ENCODE results near the gene RAPGEF1. TPM values are rescaled to one million over a fixed set of nuclear protein-coding genes. Genes with fewer than 3 reads are reported as not detected.
A peak's percentile ranks its signal among the peaks of the same experiment; 100 is the strongest.

The RAPGEF1 gene
- total and polyA plus RNA-seq, 11 donors = 50.6 to 161 (median 115) TPM

DNA sequence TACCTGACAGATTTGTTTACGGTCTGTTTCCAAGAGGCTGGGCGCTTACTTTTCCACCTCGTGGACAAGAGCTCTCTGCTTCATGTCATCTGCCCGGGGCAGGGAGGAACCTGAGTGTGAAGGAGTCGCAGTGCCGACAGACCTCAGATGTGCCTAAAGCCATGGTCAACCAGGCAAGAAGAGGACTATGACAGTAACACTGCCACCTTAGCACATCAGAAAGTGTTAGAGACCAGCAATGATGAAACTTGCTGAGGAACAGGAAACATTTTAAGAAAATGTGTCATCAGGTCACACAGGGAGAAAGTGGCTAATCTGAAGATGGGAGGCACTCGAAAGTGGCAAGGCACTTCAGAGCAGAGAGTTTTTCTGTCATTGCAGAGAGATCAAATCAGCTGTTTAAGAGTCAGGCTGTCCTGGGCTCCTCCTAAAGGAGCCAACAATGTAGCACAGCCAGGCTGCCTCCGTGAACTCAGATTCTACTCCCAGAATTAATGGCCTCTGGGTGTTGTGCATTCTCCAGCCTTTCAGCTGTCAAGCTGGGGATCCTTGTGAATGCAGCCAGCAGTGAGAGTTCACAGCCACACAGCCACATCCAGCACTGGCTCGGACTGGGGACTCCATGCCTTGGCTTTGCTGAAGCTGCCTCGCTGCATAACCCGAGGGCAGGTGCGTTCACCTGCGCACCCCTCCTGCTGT, 94.6 kb downstream of the RAPGEF1 start:
- Histone ChIP-seq H3K27me3 (no peaks in the 10 kb centered on the region), H3K36me3 (peaks cover 0 to 96% (median 79%) of the 10 kb centered on the region in 9 donors), H3K9me3 (no peaks in the 10 kb centered on the region), H3K27ac (peak overlapping the region in 2 of 12 donors; percentile 27 to 34), H3K4me1 (peaks cover 6 to 51% (median 31%) of the 10 kb centered on the region in 12 donors), H3K4me3 (no peak overlapping the region)
- 68 to 75% (median 71%) methylated on average over 11 to 13 of the region's 13 CpGs for WGBS, 4 donors
- DNase-seq = no peak
- TF ChIP-seq POLR2A (IDR thresholded peaks at IDR 0.05) = no peak
- TF ChIP-seq, protein P1, sequence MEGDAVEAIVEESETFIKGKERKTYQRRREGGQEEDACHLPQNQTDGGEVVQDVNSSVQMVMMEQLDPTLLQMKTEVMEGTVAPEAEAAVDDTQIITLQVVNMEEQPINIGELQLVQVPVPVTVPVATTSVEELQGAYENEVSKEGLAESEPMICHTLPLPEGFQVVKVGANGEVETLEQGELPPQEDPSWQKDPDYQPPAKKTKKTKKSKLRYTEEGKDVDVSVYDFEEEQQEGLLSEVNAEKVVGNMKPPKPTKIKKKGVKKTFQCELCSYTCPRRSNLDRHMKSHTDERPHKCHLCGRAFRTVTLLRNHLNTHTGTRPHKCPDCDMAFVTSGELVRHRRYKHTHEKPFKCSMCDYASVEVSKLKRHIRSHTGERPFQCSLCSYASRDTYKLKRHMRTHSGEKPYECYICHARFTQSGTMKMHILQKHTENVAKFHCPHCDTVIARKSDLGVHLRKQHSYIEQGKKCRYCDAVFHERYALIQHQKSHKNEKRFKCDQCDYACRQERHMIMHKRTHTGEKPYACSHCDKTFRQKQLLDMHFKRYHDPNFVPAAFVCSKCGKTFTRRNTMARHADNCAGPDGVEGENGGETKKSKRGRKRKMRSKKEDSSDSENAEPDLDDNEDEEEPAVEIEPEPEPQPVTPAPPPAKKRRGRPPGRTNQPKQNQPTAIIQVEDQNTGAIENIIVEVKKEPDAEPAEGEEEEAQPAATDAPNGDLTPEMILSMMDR (IDR thresholded peaks at IDR 0.05) = no peak
- intact Hi-C loops (cut with DNase I) = no loop called here
- peak in 1 of 4 donors; percentile 19 for ATAC-seq

DNA sequence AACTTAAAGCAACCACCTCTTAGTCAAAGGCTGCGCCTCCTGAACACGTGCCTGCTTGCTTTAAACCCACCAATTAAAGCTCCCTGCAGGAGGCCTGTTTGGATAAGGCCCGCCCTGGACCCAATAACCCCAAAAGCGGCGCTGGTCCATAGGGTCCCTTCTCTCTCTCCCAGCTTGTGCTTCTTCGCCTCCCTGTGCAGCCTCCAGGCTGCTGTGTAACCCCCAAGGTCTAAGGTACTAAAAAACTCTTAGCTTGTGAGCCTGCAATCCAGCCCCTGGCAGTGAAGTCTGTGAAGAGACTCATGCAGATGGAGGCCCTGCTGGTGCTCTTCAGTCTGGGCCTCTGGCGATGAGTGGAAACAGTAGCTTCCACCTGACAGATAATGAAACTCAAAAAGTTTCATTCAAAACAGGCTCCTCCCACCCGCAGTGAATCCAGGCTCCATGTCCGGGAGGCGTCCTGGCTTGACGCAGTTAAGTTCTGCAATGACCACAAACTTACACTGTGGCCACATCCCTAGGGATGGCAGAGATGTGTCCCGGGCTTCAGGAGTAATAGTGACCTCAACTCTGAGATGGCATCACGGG, 97.3 kb downstream of the RAPGEF1 start:
- H3K27ac ChIP-seq = peak overlapping the region in 3 of 12 donors; percentile 2 to 79 (median 8)
- ATAC-seq = peak in 1 of 4 donors; percentile 31
- H3K27me3 ChIP-seq = no peaks in the 10 kb centered on the region
- peaks cover 0 to 97% (median 79%) of the 10 kb centered on the region in 9 donors for H3K36me3 ChIP-seq
- H3K9me3 ChIP-seq = no peaks in the 10 kb centered on the region
- no peak for DNase-seq
- no peak overlapping the region for H3K4me3 ChIP-seq
- 83 to 92% (median 88%) methylated on average over 13 of the region's 13 CpGs for WGBS, 4 donors
- peaks cover 6 to 55% (median 33%) of the 10 kb centered on the region in 12 donors for H3K4me1 ChIP-seq
- TF ChIP-seq POLR2A (IDR thresholded peaks at IDR 0.05) = no peak
- TF ChIP-seq, protein P1 (IDR thresholded peaks at IDR 0.05) = no peak
- intact Hi-C loops (cut with DNase I) = no loop called here

DNA sequence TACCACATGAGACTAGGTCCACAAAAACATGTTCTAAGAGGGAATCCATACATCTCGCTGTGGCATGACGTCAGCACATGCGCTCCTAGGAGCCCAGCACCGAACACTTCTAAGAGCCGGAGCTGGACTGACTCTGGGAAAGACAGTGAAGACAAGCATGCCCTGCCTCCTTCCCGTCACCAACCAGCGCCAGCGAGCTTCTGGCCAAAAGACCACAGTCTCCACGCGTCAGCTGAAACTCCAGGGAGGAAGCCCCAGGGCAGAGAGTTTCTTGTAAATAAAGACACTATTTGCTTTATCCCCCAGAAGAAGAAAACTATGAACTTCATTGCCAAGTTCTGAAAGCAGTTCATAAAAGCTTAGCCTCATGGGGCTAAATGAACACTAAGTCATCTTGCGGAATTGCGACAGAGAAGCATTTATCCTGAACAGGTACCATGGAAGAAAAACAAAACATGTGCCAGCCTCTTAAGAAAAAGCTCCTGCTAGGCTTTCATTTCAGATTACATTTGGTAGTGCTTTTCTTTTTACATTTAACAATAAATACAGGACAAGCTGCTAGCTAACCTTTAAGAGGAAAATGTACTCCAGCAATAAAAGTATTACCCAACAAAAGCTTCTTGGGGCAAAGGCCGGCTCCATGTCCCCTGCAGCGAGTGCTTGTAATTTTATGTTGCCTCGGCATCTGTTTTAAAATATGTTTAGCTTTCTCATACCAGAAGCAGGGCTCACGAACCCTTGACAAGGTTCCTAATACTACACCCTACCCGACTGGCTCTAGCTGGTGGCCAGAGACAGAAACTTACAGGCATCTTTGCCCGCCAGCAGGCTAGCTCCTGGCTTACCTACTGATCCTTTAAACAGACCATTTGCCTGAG, 98.0 kb downstream of the RAPGEF1 start:
- peaks cover 0 to 97% (median 79%) of the 10 kb centered on the region in 9 donors for H3K36me3 ChIP-seq

More for the DNA sequence above, 98.0 kb downstream of the RAPGEF1 start:
- H3K4me3 ChIP-seq = no peak overlapping the region
- peak in 1 of 5 donors; percentile 35 for DNase-seq
- peaks cover 6 to 61% (median 33%) of the 10 kb centered on the region in 12 donors for H3K4me1 ChIP-seq
- intact Hi-C loops (cut with DNase I) = no loop called here
- peak in 2 of 4 donors; percentile 5 to 24 for ATAC-seq
- WGBS, 4 donors = 85 to 87% (median 87%) methylated on average over 18 of the region's 18 CpGs
- peak overlapping the region in 7 of 12 donors; percentile 2 to 79 (median 55) for H3K27ac ChIP-seq
- no peak for TF ChIP-seq POLR2A (IDR thresholded peaks at IDR 0.05)
- TF ChIP-seq, protein P1 (IDR thresholded peaks at IDR 0.05) = peak in 2 of 12 donors; percentile 6 to 8
- H3K9me3 ChIP-seq = no peaks in the 10 kb centered on the region
- H3K27me3 ChIP-seq = no peaks in the 10 kb centered on the region
